Thymus (tissue), 11 donors: ENCODE measurements around the gene TMEM182. TPM values are rescaled to one million over a fixed set of nuclear protein-coding genes. Genes with fewer than 3 reads are reported as not detected.

Experiments
- DNase-seq, 9 donors: peaks; one replicate each; pipeline ENCODE4 v3.0.0-alpha.2; 2013; ENCODE audit warnings: low spot score in 9 of 9, low read depth in 6 of 9, missing footprints in 1 of 9
- H3K27ac ChIP-seq, 2 donors: one replicate each; pipeline ENCODE4 v1.5.1; 2013; ENCODE audit warnings: control low read depth in 1 of 2, low read depth in 1 of 2, low read length in 1 of 2, mild to moderate bottlenecking in 1 of 2, moderate library complexity in 1 of 2
- H3K27me3 ChIP-seq, 2 donors: one replicate each; pipeline ENCODE4 v1.5.1; 2013; ENCODE audit warnings: low read length in 1 of 2; ENCODE audit not compliant: control insufficient read depth in 2 of 2, insufficient read depth in 1 of 2
- H3K36me3 ChIP-seq, 2 donors: one replicate each; pipeline ENCODE4 v1.5.1; 2013; ENCODE audit warnings: low read length in 1 of 2, mild to moderate bottlenecking in 1 of 2, moderate library complexity in 1 of 2; ENCODE audit not compliant: control insufficient read depth in 2 of 2, insufficient read depth in 2 of 2
- H3K4me1 ChIP-seq, 2 donors: one replicate each; pipeline ENCODE4 v1.5.1; 2013; ENCODE audit warnings: low read length in 2 of 2; ENCODE audit not compliant: control insufficient read depth in 2 of 2, insufficient read depth in 2 of 2
- H3K4me3 ChIP-seq, 2 donors: one replicate each; pipeline ENCODE4 v1.5.1; 2013; ENCODE audit warnings: low read length in 2 of 2, control low read depth in 1 of 2, mild to moderate bottlenecking in 1 of 2
- H3K9me3 ChIP-seq, 2 donors: one replicate each; pipeline ENCODE4 v1.5.1; 2013; ENCODE audit warnings: low read length in 1 of 2, mild to moderate bottlenecking in 1 of 2; ENCODE audit not compliant: control insufficient read depth in 2 of 2, insufficient read depth in 1 of 2
- WGBS: extraction: QIAGEN DNeasy Blood & Tissue Kit; methylation state at CpG from one replicate; pipeline ENCODE4 v1.1.7; 2013; 5-methylcytosine and 5-hydroxymethylcytosine counted together
- polyA plus RNA-seq: library from polyadenylated mRNA; stranded (reverse); fragments of 200-250 nt; gene quantifications from one replicate; pipeline ENCODE4 v1.2.3, GENCODE V29; 2013
- total RNA-seq: library from RNA; stranded (reverse); fragments of 120-200 nt; gene quantifications from one replicate; pipeline ENCODE4 v1.2.4, GENCODE V29; 2013
- donor health status: healthy.

Gene TMEM182
- total and polyA plus RNA-seq, 2 donors: 2.3 to 2.6 TPM

- Histone ChIP-seq H3K4me1 (peaks cover 12 to 15% of the 10 kb centered on the region in 2 donors), H3K27me3 (no peaks in the 10 kb centered on the region), H3K4me3 (peak overlapping the region; percentile 67 to 85), H3K9me3 (no peaks in the 10 kb centered on the region), H3K27ac (peak overlapping the region; percentile 61 to 88), H3K36me3 (peaks cover 7 to 9% of the 10 kb centered on the region in 2 donors)
- 48% methylated on average over 6 of the region's 6 CpGs for WGBS
- no peak for DNase-seq
Observed at GRCh38 chr2:102736110-102736409, 25.8 kb upstream of the TMEM182 start.

DNA sequence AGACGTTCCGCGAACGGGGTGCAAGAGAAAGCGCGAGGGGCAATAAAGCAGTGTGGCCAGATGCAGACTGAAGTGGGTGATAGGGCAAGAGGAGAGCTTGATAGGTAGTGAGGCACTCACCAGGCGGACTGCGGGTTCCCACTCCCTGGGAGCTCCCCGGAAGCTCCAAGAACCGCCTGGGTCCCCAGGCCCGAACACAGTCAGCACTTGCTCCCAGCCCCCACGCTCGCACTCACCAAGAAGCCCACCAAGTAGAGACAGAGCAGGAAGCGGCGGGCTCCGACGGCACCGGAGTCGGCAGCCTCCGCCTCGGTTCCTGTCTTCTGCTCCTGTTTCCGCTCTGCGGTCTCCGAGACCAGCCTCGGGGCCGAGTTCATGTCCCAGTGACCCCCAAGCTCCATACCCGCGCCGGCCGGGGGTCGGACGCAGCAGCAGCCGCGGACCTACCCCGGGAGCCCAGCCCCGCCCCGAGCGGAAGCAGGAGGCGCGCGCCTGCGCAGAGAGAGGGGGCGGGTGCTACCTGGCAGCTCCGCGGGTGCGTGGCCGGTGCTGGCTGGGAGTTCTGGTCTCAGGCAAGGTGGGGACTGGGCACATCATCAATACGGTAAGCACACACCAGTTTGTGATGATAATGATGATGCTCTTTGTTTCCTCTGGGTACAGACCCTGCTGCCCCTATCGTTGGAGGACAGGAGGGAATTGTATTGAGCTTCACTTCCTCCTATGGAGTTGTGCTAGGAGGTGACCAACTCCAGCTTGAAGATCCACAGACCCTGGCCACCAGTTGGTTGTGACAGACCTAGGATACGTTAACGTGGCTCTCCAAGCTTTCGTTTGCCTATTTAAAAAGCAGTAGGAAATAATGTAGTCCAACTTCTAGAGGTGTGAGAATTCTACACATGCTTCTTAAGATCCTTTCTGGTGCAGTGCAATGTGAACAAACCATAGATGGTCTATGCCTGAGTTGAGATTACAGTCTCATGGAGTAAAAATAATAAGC, 25.1 kb upstream of the TMEM182 start:
- under 1% methylated on average over 52 of the region's 52 CpGs for WGBS
- H3K27ac ChIP-seq: peak overlapping the region; percentile 61 to 88
- H3K27me3 ChIP-seq: no peaks in the 10 kb centered on the region
- no peaks in the 10 kb centered on the region for H3K9me3 ChIP-seq
- peaks cover 2 to 3% of the 10 kb centered on the region in 2 donors for H3K36me3 ChIP-seq
- H3K4me1 ChIP-seq: peaks cover 12 to 15% of the 10 kb centered on the region in 2 donors
- DNase-seq: peak; percentile 49 to 85 (median 77)
- peak overlapping the region; percentile 67 to 85 for H3K4me3 ChIP-seq

- DNase-seq: no peak
- H3K4me3 ChIP-seq: peak overlapping the region; percentile 67 to 85
- peaks cover 12 to 15% of the 10 kb centered on the region in 2 donors for H3K4me1 ChIP-seq
Observed at GRCh38 chr2:102737431-102737830, 24.4 kb upstream of the TMEM182 start.

DNA sequence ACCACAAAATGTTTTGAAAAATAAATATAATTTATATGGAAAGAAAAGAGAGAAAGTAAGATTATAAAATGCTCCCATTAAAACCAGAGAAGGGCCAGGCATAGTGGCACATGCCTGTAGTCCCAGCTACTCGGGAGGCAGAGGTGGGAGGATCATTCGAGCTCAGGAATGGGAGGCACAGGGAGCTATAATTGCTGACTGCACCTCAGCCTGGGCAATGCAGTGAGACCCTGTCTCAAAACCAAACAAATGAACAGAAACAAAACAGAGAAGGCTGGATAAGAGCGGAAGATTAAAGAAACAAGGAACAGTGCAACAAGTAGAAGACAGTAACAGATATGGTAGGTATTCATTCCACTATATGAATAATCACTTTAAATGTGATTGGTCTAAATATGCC, 18.6 kb upstream of the TMEM182 start:
- DNase-seq: no peak
- Histone ChIP-seq H3K27me3 (no peaks in the 10 kb centered on the region), H3K27ac (no peak overlapping the region), H3K9me3 (no peaks in the 10 kb centered on the region), H3K4me1 (no peaks in the 10 kb centered on the region), H3K36me3 (no peaks in the 10 kb centered on the region), H3K4me3 (no peak overlapping the region)
- 96% methylated on average over 3 of the region's 3 CpGs for WGBS

More at GRCh38 chr2:102737431-102737830, 24.4 kb upstream of the TMEM182 start:
- Histone ChIP-seq H3K27ac (no peak overlapping the region), H3K9me3 (no peaks in the 10 kb centered on the region), H3K27me3 (no peaks in the 10 kb centered on the region), H3K36me3 (no peaks in the 10 kb centered on the region)
- 77% methylated on average over 1 of the region's 1 CpG for WGBS

DNA sequence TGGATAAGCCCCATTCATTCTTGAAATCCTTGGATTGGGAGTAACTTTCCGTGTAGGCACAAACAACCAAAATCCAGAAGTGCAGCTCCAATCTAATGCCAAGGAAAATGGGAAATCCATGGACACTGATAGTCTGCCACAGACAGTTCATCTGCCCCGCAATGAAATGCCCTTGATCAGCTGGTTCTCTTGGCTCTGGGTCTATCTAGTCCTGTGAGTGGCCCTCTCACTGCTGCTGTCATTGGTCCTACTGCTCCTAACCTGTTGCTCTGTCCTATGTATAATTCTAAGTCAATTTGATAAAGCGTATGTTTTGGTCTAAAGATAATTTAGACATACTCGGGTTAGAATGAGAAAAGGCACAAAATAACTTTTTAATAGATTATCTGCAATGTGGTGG, 13.7 kb upstream of the TMEM182 start:
- Histone ChIP-seq H3K9me3 (no peaks in the 10 kb centered on the region), H3K4me3 (no peak overlapping the region), H3K36me3 (no peaks in the 10 kb centered on the region), H3K27ac (no peak overlapping the region), H3K4me1 (no peaks in the 10 kb centered on the region), H3K27me3 (no peaks in the 10 kb centered on the region)
- 97% methylated on average over 4 of the region's 4 CpGs for WGBS
- DNase-seq: no peak

GRCh38 chr2:102749938-102750337, 11.9 kb upstream of the TMEM182 start:
- peak in 1 of 9 donors; percentile 12 for DNase-seq

GRCh38 chr2:102753563-102754159, 8.2 kb upstream of the TMEM182 start:
- H3K4me3 ChIP-seq: no peak overlapping the region
- no peaks in the 10 kb centered on the region for H3K36me3 ChIP-seq
- H3K4me1 ChIP-seq: no peaks in the 10 kb centered on the region
- no peak overlapping the region for H3K27ac ChIP-seq
- 76% methylated on average over 7 of the region's 7 CpGs for WGBS
- H3K9me3 ChIP-seq: no peaks in the 10 kb centered on the region
- H3K27me3 ChIP-seq: no peaks in the 10 kb centered on the region
- peak in 5 of 9 donors; percentile 4 to 56 (median 12) for DNase-seq

More at GRCh38 chr2:102749938-102750337, 11.9 kb upstream of the TMEM182 start:
- H3K27me3 ChIP-seq: no peaks in the 10 kb centered on the region
- H3K9me3 ChIP-seq: no peaks in the 10 kb centered on the region
- H3K4me1 ChIP-seq: no peaks in the 10 kb centered on the region
- 98% methylated on average over 3 of the region's 3 CpGs for WGBS
- H3K4me3 ChIP-seq: no peak overlapping the region
- H3K27ac ChIP-seq: no peak overlapping the region
- H3K36me3 ChIP-seq: no peaks in the 10 kb centered on the region

GRCh38 chr2:102754456-102755145, 7.2 kb upstream of the TMEM182 start:
- no peak for DNase-seq
- H3K27ac ChIP-seq: no peak overlapping the region
- 97% methylated on average over 3 of the region's 3 CpGs for WGBS
- no peaks in the 10 kb centered on the region for H3K9me3 ChIP-seq
- no peak overlapping the region for H3K4me3 ChIP-seq
- no peaks in the 10 kb centered on the region for H3K27me3 ChIP-seq
- no peaks in the 10 kb centered on the region for H3K36me3 ChIP-seq
- H3K4me1 ChIP-seq: no peaks in the 10 kb centered on the region

GRCh38 chr2:102755284-102755683, 6.5 kb upstream of the TMEM182 start:
- Histone ChIP-seq H3K4me3 (no peak overlapping the region), H3K4me1 (no peaks in the 10 kb centered on the region), H3K27me3 (no peaks in the 10 kb centered on the region), H3K9me3 (no peaks in the 10 kb centered on the region), H3K27ac (no peak overlapping the region), H3K36me3 (no peaks in the 10 kb centered on the region)
- WGBS: 92% methylated on average over 4 of the region's 4 CpGs
- no peak for DNase-seq
